ENCODE data around the gene CPA4. TPM values are rescaled to one million over a fixed set of nuclear protein-coding genes. Genes with fewer than 3 reads are reported as not detected.

The CPA4 gene
- total RNA-seq, 2 experiments from 2014 or later: not detected

- H3K36me3 ChIP-seq (ENCODE audit: insufficient read depth, low read length): no peaks in the 10 kb centered on the region
- no peak for TF ChIP-seq CTCF (conservative IDR thresholded peaks at IDR 0.05; ENCODE audit: low read length)
- no peak for TF ChIP-seq EZH2phosphoT487 (IDR thresholded peaks at IDR 0.05; ENCODE audit: borderline replicate concordance, low read depth, low read length)
Measured at GRCh38 chr7:130254555-130254954, 38.4 kb upstream of the CPA4 start.

GRCh38 chr7:130256704-130257103 lies 36.3 kb upstream of the CPA4 start:
- Histone ChIP-seq H2AFZ (ENCODE audit: low read length) (no peak overlapping the region), H3K9me2 (ENCODE audit: insufficient read depth, low read length) (no peaks in the 10 kb centered on the region), H3K79me2 (ENCODE audit: insufficient read depth, low read depth, low read length) (no peaks in the 10 kb centered on the region), H3K4me3 (ENCODE audit: low read depth, low read length, poor library complexity, severe bottlenecking) (no peak overlapping the region), H3K36me3 (ENCODE audit: insufficient read depth, low read length) (no peaks in the 10 kb centered on the region), H3K9me3 (ENCODE audit: low read length) (no peaks in the 10 kb centered on the region), H3K27ac (ENCODE audit: low read depth, low read length, poor library complexity, severe bottlenecking) (no peak overlapping the region), H3K4me1 (ENCODE audit: insufficient read depth, low read length, poor library complexity, severe bottlenecking) (no peaks in the 10 kb centered on the region), H3K4me2 (ENCODE audit: low read length) (no peak overlapping the region), H4K20me1 (ENCODE audit: insufficient read depth, low read length) (no peaks in the 10 kb centered on the region)
- POLR2A ChIA-PET: interaction anchor here (0.5 to 1.3 kb wide), 3 partner anchors 12 to 431 kb away, joined by 3 read pairs; no protein-coding TSS in a partner anchor
- no TSS peak for BruUV-seq (replicated peaks)
- TF ChIP-seq CTCF (conservative IDR thresholded peaks at IDR 0.05; ENCODE audit: low read length): no peak
- TF ChIP-seq EZH2phosphoT487 (IDR thresholded peaks at IDR 0.05; ENCODE audit: borderline replicate concordance, low read depth, low read length): no peak
- intact Hi-C loops (cut with micrococcal nuclease; ENCODE audit: unreplicated experiment): no loop called here
- DNase-seq (ENCODE audit: low spot score): no peak
- CTCF ChIA-PET (ENCODE audit: unreplicated experiment): no interaction called here

More at GRCh38 chr7:130254555-130254954, 38.4 kb upstream of the CPA4 start:
- Histone ChIP-seq H3K9me3 (ENCODE audit: low read length) (no peaks in the 10 kb centered on the region), H2AFZ (ENCODE audit: low read length) (no peak overlapping the region), H4K20me1 (ENCODE audit: insufficient read depth, low read length) (no peaks in the 10 kb centered on the region), H3K4me3 (ENCODE audit: low read depth, low read length, poor library complexity, severe bottlenecking) (no peak overlapping the region), H3K9me2 (ENCODE audit: insufficient read depth, low read length) (no peaks in the 10 kb centered on the region), H3K4me2 (ENCODE audit: low read length) (no peak overlapping the region), H3K27ac (ENCODE audit: low read depth, low read length, poor library complexity, severe bottlenecking) (no peak overlapping the region), H3K4me1 (ENCODE audit: insufficient read depth, low read length, poor library complexity, severe bottlenecking) (no peaks in the 10 kb centered on the region), H3K79me2 (ENCODE audit: insufficient read depth, low read depth, low read length) (no peaks in the 10 kb centered on the region)
- no TSS peak for BruUV-seq (replicated peaks)
- ChIA-PET POLR2A (interaction anchor here (0.6 kb wide), 1 partner anchor 546 kb away, joined by 3 read pairs; no protein-coding TSS in a partner anchor), CTCF (ENCODE audit: unreplicated experiment) (no interaction called here)
- no peak for DNase-seq (ENCODE audit: low spot score)
- intact Hi-C loops (cut with micrococcal nuclease; ENCODE audit: unreplicated experiment): no loop called here

GRCh38 chr7:130258494-130259078 lies 34.4 kb upstream of the CPA4 start:
- no TSS peak for BruUV-seq (replicated peaks)

More at GRCh38 chr7:130258494-130259078, 34.4 kb upstream of the CPA4 start:
- Histone ChIP-seq H3K27ac (ENCODE audit: low read depth, low read length, poor library complexity, severe bottlenecking) (no peak overlapping the region), H3K4me3 (ENCODE audit: low read depth, low read length, poor library complexity, severe bottlenecking) (no peak overlapping the region), H3K79me2 (ENCODE audit: insufficient read depth, low read depth, low read length) (no peaks in the 10 kb centered on the region), H3K4me1 (ENCODE audit: insufficient read depth, low read length, poor library complexity, severe bottlenecking) (no peaks in the 10 kb centered on the region), H2AFZ (ENCODE audit: low read length) (no peak overlapping the region), H4K20me1 (ENCODE audit: insufficient read depth, low read length) (no peaks in the 10 kb centered on the region), H3K4me2 (ENCODE audit: low read length) (no peak overlapping the region), H3K9me3 (ENCODE audit: low read length) (no peaks in the 10 kb centered on the region), H3K36me3 (ENCODE audit: insufficient read depth, low read length) (no peaks in the 10 kb centered on the region), H3K9me2 (ENCODE audit: insufficient read depth, low read length) (no peaks in the 10 kb centered on the region)
- CTCF ChIA-PET (ENCODE audit: unreplicated experiment): no interaction called here
- POLR2A ChIA-PET: no interaction called here
- intact Hi-C loops (cut with micrococcal nuclease; ENCODE audit: unreplicated experiment): no loop called here
- TF ChIP-seq CTCF (conservative IDR thresholded peaks at IDR 0.05; ENCODE audit: low read length): no peak
- TF ChIP-seq EZH2phosphoT487 (IDR thresholded peaks at IDR 0.05; ENCODE audit: borderline replicate concordance, low read depth, low read length): no peak
- DNase-seq (ENCODE audit: low spot score): no peak
